Tibial nerve (tissue), 4 donors: Measurements from ENCODE around the gene SLU7.

ENCODE experiments used
- EP300 ChIP-seq, 2 donors: sonication (generic); formaldehyde crosslinking; IDR thresholded peaks; one replicate each; pipeline ENCODE4 v1.6.1; 2017; ENCODE audit warnings: antibody characterized with exemption in 2 of 2, mild to moderate bottlenecking in 1 of 2
- POLR2A ChIP-seq, 2 donors: fragments of 450-650 bp; IDR thresholded peaks; one replicate each; pipeline ENCODE4 v1.6.1; 2017; ENCODE audit warnings: antibody characterized with exemption in 2 of 2, mild to moderate bottlenecking in 2 of 2, moderate library complexity in 2 of 2
- TF ChIP-seq, protein P1 (sequence below), 5 experiments: fragments of 200-600 bp in 3 of 5; fragments of 450-650 bp in 2 of 5; sonication (generic) in 3 of 5; IDR thresholded peaks; one replicate each; pipeline ENCODE4 v1.5.1; 2016 to 2019; ENCODE audit warnings: antibody characterized with exemption in 5 of 5, mild to moderate bottlenecking in 3 of 5, moderate library complexity in 2 of 5

- TF ChIP-seq EP300 (IDR thresholded peaks at IDR 0.05), result no peak
- TF ChIP-seq POLR2A (IDR thresholded peaks at IDR 0.05), result no peak
- TF ChIP-seq, protein P1, sequence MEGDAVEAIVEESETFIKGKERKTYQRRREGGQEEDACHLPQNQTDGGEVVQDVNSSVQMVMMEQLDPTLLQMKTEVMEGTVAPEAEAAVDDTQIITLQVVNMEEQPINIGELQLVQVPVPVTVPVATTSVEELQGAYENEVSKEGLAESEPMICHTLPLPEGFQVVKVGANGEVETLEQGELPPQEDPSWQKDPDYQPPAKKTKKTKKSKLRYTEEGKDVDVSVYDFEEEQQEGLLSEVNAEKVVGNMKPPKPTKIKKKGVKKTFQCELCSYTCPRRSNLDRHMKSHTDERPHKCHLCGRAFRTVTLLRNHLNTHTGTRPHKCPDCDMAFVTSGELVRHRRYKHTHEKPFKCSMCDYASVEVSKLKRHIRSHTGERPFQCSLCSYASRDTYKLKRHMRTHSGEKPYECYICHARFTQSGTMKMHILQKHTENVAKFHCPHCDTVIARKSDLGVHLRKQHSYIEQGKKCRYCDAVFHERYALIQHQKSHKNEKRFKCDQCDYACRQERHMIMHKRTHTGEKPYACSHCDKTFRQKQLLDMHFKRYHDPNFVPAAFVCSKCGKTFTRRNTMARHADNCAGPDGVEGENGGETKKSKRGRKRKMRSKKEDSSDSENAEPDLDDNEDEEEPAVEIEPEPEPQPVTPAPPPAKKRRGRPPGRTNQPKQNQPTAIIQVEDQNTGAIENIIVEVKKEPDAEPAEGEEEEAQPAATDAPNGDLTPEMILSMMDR (IDR thresholded peaks at IDR 0.05), result no peak
These were observed 8.7 kb upstream of the SLU7 start for GRCh38 chr5:160427607-160428006.
